OCI-LY1 (cell line): ENCODE results near the gene TBCD.
"Not testable (repeated sequence)": the region's sequence is repeated elsewhere in the genome, so short reads cannot be mapped to it uniquely, and the experiment has no call there.

Experiments
- H2AFZ ChIP-seq: fragments of 200-600 bp; sonication (generic), shearing (Covaris generic); 2 replicates; pipeline ENCODE4 v1.6.0; 2014; ENCODE audit warnings: antibody characterized with exemption, mild to moderate bottlenecking, low read length
- H3F3A ChIP-seq: fragments of 200-600 bp; sonication (generic), shearing (Covaris generic); 2 replicates; pipeline ENCODE4 v1.6.0; 2014; ENCODE audit warnings: mild to moderate bottlenecking, antibody characterized with exemption, low read length, moderate library complexity; ENCODE audit not compliant: insufficient read depth
- H3K27ac ChIP-seq: fragments of 200-600 bp; sonication (generic); 2 replicates; pipeline ENCODE4 v1.5.1; 2014; ENCODE audit warnings: low read length, mixed run types, mild to moderate bottlenecking, low read depth; ENCODE audit not compliant: poor library complexity, severe bottlenecking
- H3K27me3 ChIP-seq: fragments of 200-600 bp; sonication (generic); 2 replicates; pipeline ENCODE4 v1.6.0; 2014; ENCODE audit warnings: antibody characterized with exemption, mild to moderate bottlenecking, low read length, moderate library complexity; ENCODE audit not compliant: insufficient read depth
- H3K36me3 ChIP-seq: fragments of 200-600 bp; sonication (generic); 2 replicates; pipeline ENCODE4 v1.6.1; 2014; ENCODE audit warnings: mild to moderate bottlenecking, antibody characterized with exemption, low read length, moderate library complexity, mixed read lengths; ENCODE audit not compliant: insufficient read depth
- H3K4me1 ChIP-seq: fragments of 200-600 bp; sonication (generic); 2 replicates; pipeline ENCODE4 v1.5.1; 2014; ENCODE audit warnings: mild to moderate bottlenecking, low read length, moderate library complexity; ENCODE audit not compliant: insufficient read depth, severe bottlenecking
- H3K4me2 ChIP-seq: fragments of 200-600 bp; sonication (generic), shearing (Covaris generic); 2 replicates; pipeline ENCODE4 v1.6.1; 2014; ENCODE audit warnings: low read length
- H3K4me3 ChIP-seq: fragments of 200-600 bp; sonication (generic); 2 replicates; pipeline ENCODE4 v1.5.1; 2014; ENCODE audit warnings: low read length, low read depth, mild to moderate bottlenecking, mixed read lengths; ENCODE audit not compliant: poor library complexity, severe bottlenecking
- H3K79me2 ChIP-seq: fragments of 200-600 bp; shearing (Covaris generic); 2 replicates; pipeline ENCODE4 v1.6.1; 2016; ENCODE audit warnings: mixed run types, low read length, mixed read lengths; ENCODE audit not compliant: insufficient read depth
- H3K9ac ChIP-seq: fragments of 200-600 bp; sonication (generic), shearing (Covaris generic); 2 replicates; pipeline ENCODE4 v1.6.1; 2014; ENCODE audit warnings: mild to moderate bottlenecking, low read length, mixed read lengths
- H3K9me2 ChIP-seq: fragments of 200-600 bp; sonication (generic), shearing (Covaris generic); 2 replicates; pipeline ENCODE4 v1.6.1; 2014; ENCODE audit warnings: low read depth, mild to moderate bottlenecking, low read length, mixed read lengths
- H3K9me3 ChIP-seq: fragments of 200-600 bp; shearing (Covaris generic); 2 replicates; pipeline ENCODE4 v1.6.1; 2014; ENCODE audit warnings: low read length, mixed read lengths
- H4K20me1 ChIP-seq: fragments of 200-600 bp; sonication (generic), shearing (Covaris generic); 2 replicates; pipeline ENCODE4 v1.6.0; 2016; ENCODE audit warnings: mild to moderate bottlenecking, low read length; ENCODE audit not compliant: insufficient read depth
- EZH2 ChIP-seq: fragments of 200-600 bp; sonication (generic), shearing (Covaris generic); IDR thresholded peaks from 2 replicates; pipeline ENCODE4 v1.8.0; 2017; ENCODE audit warnings: borderline replicate concordance, mixed run types, mild to moderate bottlenecking, antibody characterized with exemption, low read length, moderate library complexity, mixed read lengths
- TF ChIP-seq, protein P1 (sequence below): fragments of 200-600 bp; sonication (generic), shearing (Covaris generic); IDR thresholded peaks from 2 replicates; pipeline ENCODE4 v1.5.1; 2017; ENCODE audit warnings: mild to moderate bottlenecking, antibody characterized with exemption, low read length, moderate library complexity, mixed read lengths

TBCD gene

DNA sequence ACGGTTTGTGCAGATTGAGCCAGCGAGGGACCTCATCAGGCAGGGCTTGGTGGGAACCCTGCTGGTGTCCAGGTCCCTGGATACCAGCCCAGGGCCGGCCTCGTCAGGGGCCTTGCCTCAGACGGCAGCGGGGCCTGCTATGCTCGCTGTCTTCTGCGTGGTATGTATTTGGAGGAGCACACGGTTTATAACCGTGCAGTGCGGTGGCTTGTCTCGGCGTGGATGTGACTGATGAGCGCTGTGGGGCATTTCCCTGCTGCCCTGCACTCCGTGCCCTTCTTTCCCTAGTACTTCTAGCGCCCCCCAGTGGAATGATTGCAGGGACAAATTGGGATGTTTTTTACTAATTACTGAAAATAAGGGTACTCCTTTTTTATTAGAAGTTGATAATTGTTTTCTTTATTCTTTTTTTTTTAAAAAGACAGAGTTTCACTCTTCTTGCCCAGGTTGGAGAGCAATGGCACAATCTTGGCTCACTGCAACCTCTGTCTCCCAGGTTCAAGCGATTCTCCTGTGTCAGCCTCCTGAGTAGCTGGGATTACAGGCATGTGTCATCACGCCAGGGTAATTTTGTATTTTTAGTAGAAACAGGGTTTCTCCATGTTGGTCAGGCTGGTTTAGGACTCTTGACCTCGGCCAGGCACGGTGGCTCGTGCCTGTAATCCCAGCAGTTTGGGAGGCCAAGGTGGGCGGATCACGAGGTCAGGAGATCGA lies 15.3 kb downstream of the TBCD start:
- H3K79me2 ChIP-seq: no peaks in the 10 kb centered on the region
- no peak overlapping the region for H2AFZ ChIP-seq
- H3K9me3 ChIP-seq: no peaks in the 10 kb centered on the region
- H3K27ac ChIP-seq: no peak overlapping the region
- no peaks in the 10 kb centered on the region for H3K27me3 ChIP-seq
- H3K36me3 ChIP-seq: peaks cover 53% of the 10 kb centered on the region
- no peaks in the 10 kb centered on the region for H4K20me1 ChIP-seq
- no peak overlapping the region for H3K4me2 ChIP-seq
- no peaks in the 10 kb centered on the region for H3K9me2 ChIP-seq
- TF ChIP-seq, protein P1, sequence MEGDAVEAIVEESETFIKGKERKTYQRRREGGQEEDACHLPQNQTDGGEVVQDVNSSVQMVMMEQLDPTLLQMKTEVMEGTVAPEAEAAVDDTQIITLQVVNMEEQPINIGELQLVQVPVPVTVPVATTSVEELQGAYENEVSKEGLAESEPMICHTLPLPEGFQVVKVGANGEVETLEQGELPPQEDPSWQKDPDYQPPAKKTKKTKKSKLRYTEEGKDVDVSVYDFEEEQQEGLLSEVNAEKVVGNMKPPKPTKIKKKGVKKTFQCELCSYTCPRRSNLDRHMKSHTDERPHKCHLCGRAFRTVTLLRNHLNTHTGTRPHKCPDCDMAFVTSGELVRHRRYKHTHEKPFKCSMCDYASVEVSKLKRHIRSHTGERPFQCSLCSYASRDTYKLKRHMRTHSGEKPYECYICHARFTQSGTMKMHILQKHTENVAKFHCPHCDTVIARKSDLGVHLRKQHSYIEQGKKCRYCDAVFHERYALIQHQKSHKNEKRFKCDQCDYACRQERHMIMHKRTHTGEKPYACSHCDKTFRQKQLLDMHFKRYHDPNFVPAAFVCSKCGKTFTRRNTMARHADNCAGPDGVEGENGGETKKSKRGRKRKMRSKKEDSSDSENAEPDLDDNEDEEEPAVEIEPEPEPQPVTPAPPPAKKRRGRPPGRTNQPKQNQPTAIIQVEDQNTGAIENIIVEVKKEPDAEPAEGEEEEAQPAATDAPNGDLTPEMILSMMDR: peak; percentile 71
- no peak for TF ChIP-seq EZH2
- H3K9ac ChIP-seq: no peak overlapping the region
- H3K4me3 ChIP-seq: no peak overlapping the region
- H3K4me1 ChIP-seq: no peaks in the 10 kb centered on the region
- no peaks in the 10 kb centered on the region for H3F3A ChIP-seq

DNA sequence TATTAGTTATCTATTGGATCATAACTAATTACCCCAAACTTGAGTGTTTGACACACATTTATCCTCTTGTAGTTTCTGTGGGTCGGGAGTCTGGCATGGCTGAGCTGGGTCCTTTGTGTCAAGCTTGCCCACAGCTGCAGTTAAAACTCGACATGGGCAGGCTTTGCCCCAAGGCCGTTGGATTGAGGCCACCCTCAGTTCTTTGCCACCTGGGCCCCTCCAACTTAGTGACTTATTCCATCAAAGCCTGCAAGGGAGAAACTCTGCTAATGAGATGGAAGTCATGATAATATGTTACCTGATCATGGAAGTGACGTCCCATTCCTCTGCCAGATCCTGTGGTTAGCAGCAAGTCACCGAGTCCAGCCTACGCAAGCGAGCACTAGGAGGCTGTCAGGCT lies 17.2 kb downstream of the TBCD start:
- Histone ChIP-seq H3F3A (no peaks in the 10 kb centered on the region), H3K27me3 (no peaks in the 10 kb centered on the region), H3K9me3 (no peaks in the 10 kb centered on the region), H3K27ac (no peak overlapping the region), H3K36me3 (peaks cover 53% of the 10 kb centered on the region), H3K9ac (no peak overlapping the region), H2AFZ (no peak overlapping the region), H3K4me3 (no peak overlapping the region), H3K4me2 (no peak overlapping the region), H3K9me2 (no peaks in the 10 kb centered on the region), H3K79me2 (no peaks in the 10 kb centered on the region), H3K4me1 (no peaks in the 10 kb centered on the region), H4K20me1 (no peaks in the 10 kb centered on the region)
- TF ChIP-seq, protein P1: no peak
- no peak for TF ChIP-seq EZH2

DNA sequence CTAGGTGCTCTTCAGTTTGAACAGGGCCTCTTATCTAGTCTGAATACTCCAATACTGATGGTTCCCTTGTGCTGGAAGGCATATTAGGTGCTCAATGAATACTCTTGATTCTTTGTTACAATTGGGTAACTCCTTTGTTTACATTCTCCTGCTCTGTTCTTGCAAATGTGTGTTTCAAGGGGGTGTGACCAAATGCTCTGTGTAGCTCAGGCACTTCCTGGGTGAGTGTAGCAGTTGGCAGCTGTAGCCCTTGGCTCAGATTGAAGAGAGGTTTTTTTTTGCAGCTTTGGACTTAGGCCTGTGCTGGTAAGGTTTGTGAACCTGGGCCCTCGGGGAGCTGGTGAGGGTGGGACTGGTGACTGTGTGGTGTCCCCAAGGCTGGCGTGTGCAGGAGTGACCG lies 20.2 kb downstream of the TBCD start:
- H3K9me3 ChIP-seq: no peaks in the 10 kb centered on the region
- no peaks in the 10 kb centered on the region for H4K20me1 ChIP-seq
- H3F3A ChIP-seq: no peaks in the 10 kb centered on the region
- no peak for TF ChIP-seq EZH2
- TF ChIP-seq, protein P1: no peak
- H3K79me2 ChIP-seq: no peaks in the 10 kb centered on the region
- H3K9ac ChIP-seq: no peak overlapping the region
- no peaks in the 10 kb centered on the region for H3K27me3 ChIP-seq
- H2AFZ ChIP-seq: no peak overlapping the region
- no peak overlapping the region for H3K4me2 ChIP-seq
- H3K9me2 ChIP-seq: no peaks in the 10 kb centered on the region
- H3K27ac ChIP-seq: no peak overlapping the region
- H3K4me1 ChIP-seq: peaks cover 22% of the 10 kb centered on the region
- H3K4me3 ChIP-seq: no peak overlapping the region
- H3K36me3 ChIP-seq: peaks cover 38% of the 10 kb centered on the region

DNA sequence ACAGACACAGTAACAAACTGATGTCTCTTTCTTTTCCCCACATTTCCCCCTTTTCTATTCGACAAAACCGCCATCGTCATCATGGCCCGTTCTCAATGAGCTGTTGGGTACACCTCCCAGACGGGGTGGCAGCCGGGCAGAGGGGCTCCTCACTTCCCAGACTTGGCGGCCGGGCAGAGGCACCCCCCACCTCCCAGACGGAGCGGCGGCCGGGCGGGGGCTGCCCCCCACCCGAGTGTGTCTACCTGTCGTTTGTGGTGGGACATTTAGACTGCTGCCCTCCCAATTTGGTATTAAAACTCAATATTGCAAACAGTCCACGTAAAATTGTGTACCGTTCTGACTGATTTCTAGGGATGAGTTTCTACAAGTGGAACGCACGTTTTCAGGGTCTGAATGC lies 22.6 kb downstream of the TBCD start:
- not testable (repeated sequence) for H3K27ac ChIP-seq, H3K4me3 ChIP-seq, H3K9ac ChIP-seq, H2AFZ ChIP-seq, H4K20me1 ChIP-seq, H3K9me2 ChIP-seq, H3K79me2 ChIP-seq, H3K27me3 ChIP-seq, H3K9me3 ChIP-seq, H3F3A ChIP-seq
- H3K36me3 ChIP-seq: peaks cover 22% of the 10 kb centered on the region
- H3K4me2 ChIP-seq: peak overlapping the region; percentile 39; the same call in 1 of the 2 replicates
- peaks cover 22% of the 10 kb centered on the region for H3K4me1 ChIP-seq
